ENCODE results near the gene WDR31.

The WDR31 gene

GRCh38 chr9:113269871-113270270 is 70.2 kb downstream of the WDR31 start:
- Histone ChIP-seq H3K9me3 (ENCODE audit: control extremely low read depth in 1 of 5, control insufficient read depth in 4 of 5, insufficient read depth in 2 of 5, low read depth in 1 of 5, low read length in 4 of 5) (no peaks in the 10 kb centered on the region), H3K4me1 (ENCODE audit: control extremely low read depth in 1 of 4, control insufficient read depth in 4 of 4, insufficient read depth in 4 of 4, low read length in 3 of 4) (peaks cover 3 to 9% (median 6%) of the 10 kb centered on the region in 4 experiments), H3K4me3 (ENCODE audit: control insufficient read depth in 1 of 7, extremely low read depth in 1 of 7, insufficient read depth in 4 of 7, low read depth in 2 of 7, low read length in 6 of 7) (no peak overlapping the region), H3K27me3 (replicated peaks in 2 of 5; ENCODE audit: control insufficient read depth in 4 of 5, insufficient read depth in 5 of 5, low read length in 4 of 5) (no peaks in the 10 kb centered on the region), H3K27ac (ENCODE audit: insufficient read depth in 1 of 2, low read depth in 1 of 2, low read length in 2 of 2, poor library complexity in 1 of 2, severe bottlenecking in 2 of 2) (no peak overlapping the region), H3K36me3 (ENCODE audit: control insufficient read depth in 4 of 4, insufficient read depth in 4 of 4, low read length in 3 of 4) (peaks cover 16 to 60% (median 31%) of the 10 kb centered on the region in 4 experiments)
- WGBS (ENCODE audit: insufficient coverage) = 100% methylated on average over 1 of the region's 2 CpGs
- CTCF ChIA-PET = interaction anchor here (1.1 to 1.4 kb wide), 4 partner anchors 10 to 386 kb away, joined by 3 to 5 read pairs (median 4); no protein-coding TSS in a partner anchor
- POLR2A ChIA-PET = no interaction called here
- DNase-seq = no peak

DNA sequence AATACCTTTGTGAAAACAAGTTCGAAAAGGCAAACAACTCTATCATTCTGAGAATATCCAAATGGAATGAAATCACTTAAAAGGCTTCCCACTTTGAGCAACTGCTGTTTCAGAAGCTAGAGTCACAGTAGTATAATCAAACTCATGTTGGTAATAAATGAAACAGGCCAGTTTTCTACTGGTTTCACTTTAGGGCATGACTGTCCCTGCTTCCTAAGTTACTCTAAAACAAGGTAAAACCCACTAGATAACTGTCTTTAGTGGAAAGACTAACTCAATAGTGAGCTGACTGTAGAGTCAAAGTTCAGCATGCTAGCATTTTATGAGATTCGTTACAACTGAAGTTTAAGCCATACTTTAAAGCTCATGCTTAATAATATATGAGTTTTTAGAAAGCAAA is 70.7 kb downstream of the WDR31 start:
- WGBS (ENCODE audit: insufficient coverage) = no CpG with 5 or more reads among the region's 2 CpGs
- no peaks in the 10 kb centered on the region for H3K9me3 ChIP-seq (ENCODE audit: control extremely low read depth in 1 of 5, control insufficient read depth in 4 of 5, insufficient read depth in 2 of 5, low read depth in 1 of 5, low read length in 4 of 5)
- H3K4me3 ChIP-seq (ENCODE audit: control insufficient read depth in 1 of 7, extremely low read depth in 1 of 7, insufficient read depth in 4 of 7, low read depth in 2 of 7, low read length in 6 of 7) = no peak overlapping the region
- H3K27me3 ChIP-seq (replicated peaks in 2 of 5; ENCODE audit: control insufficient read depth in 4 of 5, insufficient read depth in 5 of 5, low read length in 4 of 5) = no peaks in the 10 kb centered on the region
- POLR2A ChIA-PET = no interaction called here
- peaks cover 16 to 60% (median 31%) of the 10 kb centered on the region in 4 experiments for H3K36me3 ChIP-seq (ENCODE audit: control insufficient read depth in 4 of 4, insufficient read depth in 4 of 4, low read length in 3 of 4)
- no peak for DNase-seq
- no peak overlapping the region for H3K27ac ChIP-seq (ENCODE audit: insufficient read depth in 1 of 2, low read depth in 1 of 2, low read length in 2 of 2, poor library complexity in 1 of 2, severe bottlenecking in 2 of 2)
- CTCF ChIA-PET = interaction anchor here (1.1 to 1.4 kb wide), 4 partner anchors 9 to 387 kb away, joined by 3 to 5 read pairs (median 4); no protein-coding TSS in a partner anchor
- H3K4me1 ChIP-seq (ENCODE audit: control extremely low read depth in 1 of 4, control insufficient read depth in 4 of 4, insufficient read depth in 4 of 4, low read length in 3 of 4) = peaks cover 0 to 6% (median 2%) of the 10 kb centered on the region in 4 experiments

DNA sequence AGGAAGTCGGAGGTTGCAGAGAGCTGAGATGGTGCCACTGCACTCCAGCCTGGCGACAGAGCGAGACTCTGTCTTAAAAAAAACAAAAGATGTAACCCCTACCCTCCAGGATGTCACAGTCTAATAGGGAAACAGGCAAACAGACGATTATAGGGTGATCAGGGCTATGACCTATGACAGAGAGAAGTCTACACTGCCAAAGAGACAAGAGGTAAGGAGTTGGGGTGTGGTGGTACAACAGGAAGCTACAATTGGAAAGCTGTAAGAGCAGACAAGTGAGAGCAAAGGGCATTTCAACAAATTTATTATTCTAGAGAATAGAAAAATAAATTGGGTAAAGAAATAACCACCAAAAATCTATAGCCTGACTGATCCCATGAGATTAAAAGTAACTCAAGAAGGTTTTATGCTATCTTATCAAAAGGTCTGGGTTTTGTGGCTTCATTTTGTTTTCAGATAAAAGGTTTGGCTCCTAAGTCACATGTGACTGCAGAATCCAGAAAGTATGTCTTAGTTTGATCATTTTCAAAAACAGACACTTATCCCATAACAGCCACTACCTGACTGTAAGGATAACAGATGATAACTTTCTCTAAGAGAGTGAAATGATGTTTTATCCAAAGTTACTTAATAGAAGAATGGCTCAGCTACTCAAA is 72.0 kb downstream of the WDR31 start:
- POLR2A ChIA-PET = no interaction called here

GRCh38 chr9:113266174-113266573 is 73.9 kb downstream of the WDR31 start:
- Histone ChIP-seq H3K27me3 (replicated peaks in 2 of 5; ENCODE audit: control insufficient read depth in 4 of 5, insufficient read depth in 5 of 5, low read length in 4 of 5) (no peaks in the 10 kb centered on the region), H3K4me1 (ENCODE audit: control extremely low read depth in 1 of 4, control insufficient read depth in 4 of 4, insufficient read depth in 4 of 4, low read length in 3 of 4) (no peaks in the 10 kb centered on the region), H3K9me3 (ENCODE audit: control extremely low read depth in 1 of 5, control insufficient read depth in 4 of 5, insufficient read depth in 2 of 5, low read depth in 1 of 5, low read length in 4 of 5) (no peaks in the 10 kb centered on the region), H3K27ac (ENCODE audit: insufficient read depth in 1 of 2, low read depth in 1 of 2, low read length in 2 of 2, poor library complexity in 1 of 2, severe bottlenecking in 2 of 2) (no peak overlapping the region), H3K4me3 (ENCODE audit: control insufficient read depth in 1 of 7, extremely low read depth in 1 of 7, insufficient read depth in 4 of 7, low read depth in 2 of 7, low read length in 6 of 7) (no peak overlapping the region), H3K36me3 (ENCODE audit: control insufficient read depth in 4 of 4, insufficient read depth in 4 of 4, low read length in 3 of 4) (peaks cover 13 to 38% (median 20%) of the 10 kb centered on the region in 4 experiments)
- no peak for DNase-seq
- CTCF ChIA-PET = no interaction called here
- POLR2A ChIA-PET = no interaction called here
- 100% methylated on average over 2 of the region's 3 CpGs for WGBS (ENCODE audit: insufficient coverage)

More for the DNA sequence above, 72.0 kb downstream of the WDR31 start:
- Histone ChIP-seq H3K27ac (ENCODE audit: insufficient read depth in 1 of 2, low read depth in 1 of 2, low read length in 2 of 2, poor library complexity in 1 of 2, severe bottlenecking in 2 of 2) (peak overlapping the region in 1 of 2 experiments; percentile 32), H3K9me3 (ENCODE audit: control extremely low read depth in 1 of 5, control insufficient read depth in 4 of 5, insufficient read depth in 2 of 5, low read depth in 1 of 5, low read length in 4 of 5) (no peaks in the 10 kb centered on the region), H3K4me3 (ENCODE audit: control insufficient read depth in 1 of 7, extremely low read depth in 1 of 7, insufficient read depth in 4 of 7, low read depth in 2 of 7, low read length in 6 of 7) (no peak overlapping the region), H3K27me3 (replicated peaks in 2 of 5; ENCODE audit: control insufficient read depth in 4 of 5, insufficient read depth in 5 of 5, low read length in 4 of 5) (no peaks in the 10 kb centered on the region), H3K36me3 (ENCODE audit: control insufficient read depth in 4 of 4, insufficient read depth in 4 of 4, low read length in 3 of 4) (peaks cover 16 to 56% (median 29%) of the 10 kb centered on the region in 4 experiments), H3K4me1 (ENCODE audit: control extremely low read depth in 1 of 4, control insufficient read depth in 4 of 4, insufficient read depth in 4 of 4, low read length in 3 of 4) (no peaks in the 10 kb centered on the region)
- no CpG with 5 or more reads among the region's 4 CpGs for WGBS (ENCODE audit: insufficient coverage)
- DNase-seq = peak in 1 of 3 donors; percentile 16
- CTCF ChIA-PET = no interaction called here

Data from common myeloid progenitor, CD34-positive (primary cell).